ENCODE measurements around the gene ADGRD1. TPM values are rescaled to one million over a fixed set of nuclear protein-coding genes. Genes with fewer than 3 reads are reported as not detected.

Gene ADGRD1
- total and polyA plus RNA-seq, 2 of the 8 experiments (the other 6 are each of a cell fraction or from before 2014, with no cell fraction given) = 0.36 to 0.48 TPM

- TF ChIP-seq JUN (IDR thresholded peaks at IDR 0.05; ENCODE audit: low read depth, low read length) (no peak), SUZ12 (IDR thresholded peaks at IDR 0.05; ENCODE audit: low read length) (no peak), CEBPB (IDR thresholded peaks at IDR 0.05; ENCODE audit: low read depth, low read length) (no peak), MAX (IDR thresholded peaks at IDR 0.05) (no peak), EZH2 (IDR thresholded peaks at IDR 0.05; ENCODE audit: low read depth, low read length, severe bottlenecking) (no peak), BACH1 (IDR thresholded peaks at IDR 0.05; ENCODE audit: low read length) (no peak), SIRT6 (IDR thresholded peaks at IDR 0.05; ENCODE audit: low read length) (no peak)
Observed at GRCh38 chr12:131082290-131083194, 128.8 kb downstream of the ADGRD1 start (continued).

Measured in H1 (cell line).